ENCODE results near the gene ZNF425. TPM values are rescaled to one million over a fixed set of nuclear protein-coding genes. Genes with fewer than 3 reads are reported as not detected.

The ZNF425 gene
- total RNA-seq, 1 donor from 2014 or later = 7.0 TPM

GRCh38 chr7:149053885-149054284 lies 72.2 kb downstream of the ZNF425 start:
- Mint-ChIP-seq H3K4me1 (no peaks in the 10 kb centered on the region), H3K36me3 (no peaks in the 10 kb centered on the region), H3K4me3 (no peak overlapping the region), H3K27me3 (ENCODE audit: low read depth) (peaks cover 2% of the 10 kb centered on the region), H3K27ac (no peak overlapping the region), H3K9me3 (no peaks in the 10 kb centered on the region)
- no peak for TF ChIP-seq CTCF (IDR thresholded peaks at IDR 0.05; ENCODE audit: unreplicated experiment)
- DNase-seq (ENCODE audit: low spot score in 2 of 2, unreplicated experiment in 2 of 2) = no peak

GRCh38 chr7:149053384-149053783 lies 72.7 kb downstream of the ZNF425 start:
- H3K27me3 Mint-ChIP-seq (ENCODE audit: low read depth) = peaks cover 2% of the 10 kb centered on the region
- no peaks in the 10 kb centered on the region for H3K36me3 Mint-ChIP-seq
- no peak for DNase-seq (ENCODE audit: low spot score in 2 of 2, unreplicated experiment in 2 of 2)
- no peak overlapping the region for H3K4me3 Mint-ChIP-seq
- TF ChIP-seq CTCF (IDR thresholded peaks at IDR 0.05; ENCODE audit: unreplicated experiment) = no peak
- no peaks in the 10 kb centered on the region for H3K4me1 Mint-ChIP-seq
- no peaks in the 10 kb centered on the region for H3K9me3 Mint-ChIP-seq
- no peak overlapping the region for H3K27ac Mint-ChIP-seq

Other genes with a start within 250 kb of the ZNF425 start
- gene EZH2, start 242.0 kb downstream of the ZNF425 start, total RNA-seq = 27.4 to 29.2 TPM (median 28.6 TPM) in 3 replicates
- 164 to 169 TPM (median 164 TPM) in 3 replicates for gene PDIA4, start 97.8 kb downstream of the ZNF425 start, total RNA-seq
- 10.9 to 12.1 TPM (median 11.0 TPM) in 3 replicates for gene ZNF786, start 35.6 kb downstream of the ZNF425 start, total RNA-seq
- gene ZNF398, start 21.1 kb upstream of the ZNF425 start, total RNA-seq = 20.0 to 21.9 TPM (median 20.6 TPM) in 3 replicates
- gene ZNF282, start 69.2 kb upstream of the ZNF425 start, total RNA-seq = 40.4 to 47.0 TPM (median 42.6 TPM) in 3 replicates
- 20.5 to 20.8 TPM (median 20.5 TPM) in 3 replicates for gene ZNF212, start 113.3 kb upstream of the ZNF425 start, total RNA-seq
- gene ZNF783, start 135.9 kb upstream of the ZNF425 start, total RNA-seq = 34.9 to 37.0 TPM (median 35.5 TPM) in 3 replicates